ENCODE data around the gene KIF6. TPM values are rescaled to one million over a fixed set of nuclear protein-coding genes. Genes with fewer than 3 reads are reported as not detected.

KIF6 gene
- total and polyA plus RNA-seq, 2 of the 8 experiments (the other 6 are each of a cell fraction or from before 2014, with no cell fraction given): 0.53 to 0.65 TPM

- Histone ChIP-seq H3K23me2 (ENCODE audit: low read depth, low read length) (no peaks in the 10 kb centered on the region; the same call in 1 of the 2 replicates), H2BK5ac (ENCODE audit: low read depth, low read length) (no peak overlapping the region), H3K27ac (ENCODE audit: low read depth, low read length) (no peak overlapping the region), H3K4ac (replicated peaks; ENCODE audit: insufficient read length, low read depth, low read length) (no peak overlapping the region), H4K20me1 (replicated peaks in 1 of 2; ENCODE audit: control insufficient read depth in 1 of 2, insufficient read depth in 2 of 2, low read length in 2 of 2) (no peaks in the 10 kb centered on the region), H3K9me3 (ENCODE audit: insufficient read depth in 2 of 2, low read depth in 1 of 2, low read length in 1 of 2) (peaks cover 6 to 13% of the 10 kb centered on the region in 2 experiments; a peak in 3 of 4 replicates), H3K56ac (replicated peaks; ENCODE audit: insufficient read length, low read depth, low read length) (no peak overlapping the region), H2BK12ac (ENCODE audit: low read depth, low read length) (no peak overlapping the region), H3K9ac (replicated peaks in 1 of 4; ENCODE audit: extremely low read depth in 1 of 4, low read depth in 3 of 4, low read length in 3 of 4) (no peak overlapping the region), H2AK5ac (ENCODE audit: low read depth, low read length) (no peak overlapping the region), H3K4me2 (ENCODE audit: insufficient read depth in 1 of 2, low read depth in 2 of 2, low read length in 2 of 2) (no peak overlapping the region), H3K4me3 (ENCODE audit: extremely low read depth in 1 of 4, insufficient read depth in 2 of 4, low read depth in 3 of 4, low read length in 4 of 4) (no peak overlapping the region), H2BK20ac (ENCODE audit: low read length) (no peak overlapping the region), H2AFZ (ENCODE audit: low read length) (no peak overlapping the region), H3K36me3 (ENCODE audit: control insufficient read depth in 2 of 4, insufficient read depth in 4 of 4, low read length in 3 of 4) (no peaks in the 10 kb centered on the region; a peak in 1 of 8 replicates), H3K27me3 (replicated peaks in 1 of 4; ENCODE audit: control insufficient read depth in 3 of 4, extremely low read depth in 1 of 4, insufficient read depth in 3 of 4, low read length in 3 of 4) (no peaks in the 10 kb centered on the region), H4K5ac (ENCODE audit: insufficient read length, low read depth, low read length) (no peak overlapping the region), H2BK120ac (replicated peaks; ENCODE audit: low read depth, low read length) (no peak overlapping the region), H4K8ac (ENCODE audit: extremely low read depth, insufficient read depth, low read length) (no peak overlapping the region), H3K79me2 (ENCODE audit: control insufficient read depth in 1 of 2, insufficient read depth in 2 of 2, low read length in 2 of 2) (no peaks in the 10 kb centered on the region), H3K79me1 (ENCODE audit: low read depth, low read length) (no peaks in the 10 kb centered on the region), H4K91ac (replicated peaks; ENCODE audit: insufficient read length, low read length) (no peak overlapping the region), H2BK15ac (ENCODE audit: low read length) (no peak overlapping the region), H3K14ac (ENCODE audit: insufficient read length) (no peak overlapping the region), H3K4me1 (replicated peaks in 1 of 4; ENCODE audit: control insufficient read depth in 3 of 4, insufficient read depth in 4 of 4, low read length in 3 of 4) (0 out of 7 replicates have a peak, but pooled peaks cover 0 to 2% (median 0%) of the 10 kb centered on the region in 4 experiments), H3K18ac (ENCODE audit: extremely low read depth, low read length) (no peak overlapping the region), H3K23ac (ENCODE audit: insufficient read length) (no peak overlapping the region)
- TF ChIP-seq GABPA (IDR thresholded peaks at IDR 0.05; ENCODE audit: borderline replicate concordance, insufficient read depth, low read length) (no peak), TAF7 (optimal IDR thresholded peaks at IDR 0.05; ENCODE audit: borderline replicate concordance, low read depth, low read length) (no peak), SP2 (IDR thresholded peaks at IDR 0.05; ENCODE audit: low read length) (no peak), SUZ12 (IDR thresholded peaks at IDR 0.05; ENCODE audit: low read length) (no peak), CBX8 (IDR thresholded peaks at IDR 0.05; ENCODE audit: borderline replicate concordance, low read depth, low read length) (no peak), TCF12 (IDR thresholded peaks at IDR 0.05; ENCODE audit: low read depth, low read length) (no peak), KDM5A (IDR thresholded peaks at IDR 0.05; ENCODE audit: low read length) (no peak), KDM1A (IDR thresholded peaks at IDR 0.05; ENCODE audit: borderline replicate concordance, low read length) (no peak)
- ChIA-PET POLR2A (ENCODE audit: partially characterized antibody) (interaction anchor here (1.4 kb wide), 1 partner anchor 21 kb away, joined by 5 read pairs; no protein-coding TSS in a partner anchor), CTCF (ENCODE audit: partially characterized antibody) (interaction anchor here (0.9 to 1.1 kb wide), 2 partner anchors 10 kb away, joined by 3 to 4 read pairs; no protein-coding TSS in a partner anchor)
- DNase-seq (ENCODE audit: low read depth in 1 of 2, low spot score in 2 of 2) (no peak), FAIRE-seq (no peak)
- 89% methylated on average over 3 of the region's 3 CpGs; no CpG with 5 or more reads in 1 of the 2 experiments for WGBS, 2 experiments (ENCODE audit: extremely low coverage in 1 of 2, insufficient coverage in 1 of 2, insufficient read length in 1 of 2, insufficient replicate concordance in 2 of 2, low coverage in 1 of 2, low lambda C conversion rate in 2 of 2, missing lambda C conversion rate in 1 of 2)
These were observed 217.7 kb downstream of the KIF6 start for GRCh38 chr6:39507331-39507998.

All from H1 (cell line).